ENCODE data around the gene DOCK11. TPM values are rescaled to one million over a fixed set of nuclear protein-coding genes. Genes with fewer than 3 reads are reported as not detected.

DOCK11 gene
- polyA plus RNA-seq, 3 donors: 20.8 to 39.7 (median 34.8) TPM

GRCh38 chrX:118507766-118508165 lies 12.2 kb downstream of the DOCK11 start:
- Histone ChIP-seq H3K27ac (ENCODE audit: low read depth in 1 of 2, low read length in 2 of 2) (peak overlapping the region in 1 of 2 donors; percentile 37), H3K9ac (ENCODE audit: insufficient read depth, low read length, poor library complexity, severe bottlenecking) (no peak overlapping the region), H3K36me3 (replicated peaks in 1 of 2; ENCODE audit: control insufficient read depth in 1 of 2, insufficient read depth in 2 of 2, low read length in 2 of 2) (no peaks in the 10 kb centered on the region), H3K4me2 (replicated peaks; ENCODE audit: extremely low read depth, low read length, poor library complexity, severe bottlenecking) (no peak overlapping the region), H3K9me3 (replicated peaks in 1 of 2; ENCODE audit: control insufficient read depth in 1 of 2, insufficient read depth in 1 of 2, low read length in 2 of 2) (no peaks in the 10 kb centered on the region), H3K27me3 (ENCODE audit: control insufficient read depth in 2 of 2, insufficient read depth in 2 of 2, low read length in 2 of 2) (no peaks in the 10 kb centered on the region), H3K79me2 (ENCODE audit: insufficient read depth, low read length) (peaks cover 100% of the 10 kb centered on the region), H3K4me3 (replicated peaks in 1 of 3; ENCODE audit: low read depth in 2 of 3, low read length in 3 of 3) (no peak overlapping the region), H3K4me1 (ENCODE audit: control insufficient read depth in 1 of 2, insufficient read depth in 2 of 2, low read length in 2 of 2) (peaks cover 40 to 63% of the 10 kb centered on the region in 2 donors), H2AFZ (ENCODE audit: insufficient read depth, low read depth, low read length, poor library complexity, severe bottlenecking) (no peak overlapping the region), H4K20me1 (ENCODE audit: insufficient read depth, low read length) (peaks cover 90% of the 10 kb centered on the region)
- Mint-ChIP-seq H3K27me3 (ENCODE audit: low read depth in 3 of 3) (peaks cover 0 to 5% (median 0%) of the 10 kb centered on the region in 3 donors), H3K27ac (peak overlapping the region in 2 of 7 donors; percentile 10 to 36), H3K4me3 (no peak overlapping the region), H3K9me3 (peaks cover 0 to 3% (median 2%) of the 10 kb centered on the region in 7 donors), H3K4me1 (peaks cover 64% of the 10 kb centered on the region), H3K36me3 (peaks cover 7 to 10% of the 10 kb centered on the region in 2 donors)
- DNase-seq: no peak
- TF ChIP-seq CTCF (IDR thresholded peaks at IDR 0.05): no peak
- no CpG with 5 or more reads among the region's 1 CpG for WGBS (ENCODE audit: insufficient coverage)
- intact Hi-C loops (cut with micrococcal nuclease): no loop called here

- Mint-ChIP-seq H3K27me3 (ENCODE audit: low read depth in 3 of 3) (peaks cover 0 to 2% (median 0%) of the 10 kb centered on the region in 3 donors), H3K36me3 (peaks cover 7 to 10% of the 10 kb centered on the region in 2 donors), H3K27ac (no peak overlapping the region), H3K4me3 (no peak overlapping the region), H3K4me1 (peaks cover 64% of the 10 kb centered on the region), H3K9me3 (peaks cover 0 to 3% (median 2%) of the 10 kb centered on the region in 7 donors)
- Histone ChIP-seq H3K4me1 (ENCODE audit: control insufficient read depth in 1 of 2, insufficient read depth in 2 of 2, low read length in 2 of 2) (peaks cover 40 to 63% of the 10 kb centered on the region in 2 donors), H3K4me2 (replicated peaks; ENCODE audit: extremely low read depth, low read length, poor library complexity, severe bottlenecking) (no peak overlapping the region), H3K9ac (ENCODE audit: insufficient read depth, low read length, poor library complexity, severe bottlenecking) (no peak overlapping the region), H3K36me3 (replicated peaks in 1 of 2; ENCODE audit: control insufficient read depth in 1 of 2, insufficient read depth in 2 of 2, low read length in 2 of 2) (no peaks in the 10 kb centered on the region), H2AFZ (ENCODE audit: insufficient read depth, low read depth, low read length, poor library complexity, severe bottlenecking) (no peak overlapping the region), H3K27ac (ENCODE audit: low read depth in 1 of 2, low read length in 2 of 2) (no peak overlapping the region), H3K9me3 (replicated peaks in 1 of 2; ENCODE audit: control insufficient read depth in 1 of 2, insufficient read depth in 1 of 2, low read length in 2 of 2) (no peaks in the 10 kb centered on the region), H3K27me3 (ENCODE audit: control insufficient read depth in 2 of 2, insufficient read depth in 2 of 2, low read length in 2 of 2) (no peaks in the 10 kb centered on the region), H4K20me1 (ENCODE audit: insufficient read depth, low read length) (peaks cover 94% of the 10 kb centered on the region), H3K4me3 (replicated peaks in 1 of 3; ENCODE audit: low read depth in 2 of 3, low read length in 3 of 3) (no peak overlapping the region), H3K79me2 (ENCODE audit: insufficient read depth, low read length) (peaks cover 100% of the 10 kb centered on the region)
- no CpG with 5 or more reads among the region's 5 CpGs for WGBS (ENCODE audit: insufficient coverage)
- no peak for DNase-seq
- TF ChIP-seq CTCF (IDR thresholded peaks at IDR 0.05): no peak
- intact Hi-C loops (cut with micrococcal nuclease): no loop called here
Observed at GRCh38 chrX:118508221-118508620, 12.6 kb downstream of the DOCK11 start.

All from CD14-positive monocyte (primary cell).